ENCODE results near the gene ARHGEF33.

- TF ChIP-seq, protein P1, sequence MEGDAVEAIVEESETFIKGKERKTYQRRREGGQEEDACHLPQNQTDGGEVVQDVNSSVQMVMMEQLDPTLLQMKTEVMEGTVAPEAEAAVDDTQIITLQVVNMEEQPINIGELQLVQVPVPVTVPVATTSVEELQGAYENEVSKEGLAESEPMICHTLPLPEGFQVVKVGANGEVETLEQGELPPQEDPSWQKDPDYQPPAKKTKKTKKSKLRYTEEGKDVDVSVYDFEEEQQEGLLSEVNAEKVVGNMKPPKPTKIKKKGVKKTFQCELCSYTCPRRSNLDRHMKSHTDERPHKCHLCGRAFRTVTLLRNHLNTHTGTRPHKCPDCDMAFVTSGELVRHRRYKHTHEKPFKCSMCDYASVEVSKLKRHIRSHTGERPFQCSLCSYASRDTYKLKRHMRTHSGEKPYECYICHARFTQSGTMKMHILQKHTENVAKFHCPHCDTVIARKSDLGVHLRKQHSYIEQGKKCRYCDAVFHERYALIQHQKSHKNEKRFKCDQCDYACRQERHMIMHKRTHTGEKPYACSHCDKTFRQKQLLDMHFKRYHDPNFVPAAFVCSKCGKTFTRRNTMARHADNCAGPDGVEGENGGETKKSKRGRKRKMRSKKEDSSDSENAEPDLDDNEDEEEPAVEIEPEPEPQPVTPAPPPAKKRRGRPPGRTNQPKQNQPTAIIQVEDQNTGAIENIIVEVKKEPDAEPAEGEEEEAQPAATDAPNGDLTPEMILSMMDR (IDR thresholded peaks at IDR 0.05; ENCODE audit: insufficient read depth, low read depth, low read length), result no peak
- TF ChIP-seq EZH2 (IDR thresholded peaks at IDR 0.05; ENCODE audit: insufficient read depth, low read length), result no peak
Observed at GRCh38 chr2:38930600-38930999, 40.9 kb downstream of the ARHGEF33 start.

Measured in astrocyte (in vitro differentiated cells and primary cell).